Kidney (tissue), 14 donors: ENCODE data around the gene TTC28. TPM values are rescaled to one million over a fixed set of nuclear protein-coding genes. Genes with fewer than 3 reads are reported as not detected.
A peak's percentile ranks its signal among the peaks of the same experiment; 100 is the strongest.

Experiments
- DNase-seq, 5 donors: peaks; one replicate each; pipeline ENCODE4 v3.0.0-alpha.2; 2013 to 2020
- FAIRE-seq: peaks from 2 replicates; lab custom pipeline; 2012; peaks lifted over from hg19 to GRCh38; lab: Jason Lieb, UNC
- H3K27ac ChIP-seq, 2 donors: one replicate each; pipeline ENCODE4 v1.7.0; 2013; ENCODE audit warnings: low read depth in 2 of 2, low read length in 2 of 2, inconsistent platforms in 1 of 2
- H3K27me3 ChIP-seq: one replicate; pipeline ENCODE4 v1.7.1; 2013; ENCODE audit warnings: low read length, inconsistent platforms; ENCODE audit not compliant: control insufficient read depth, insufficient read depth
- H3K36me3 ChIP-seq, 3 donors: one replicate each; pipeline versions ENCODE4 v1.7.0 to v1.7.1; 2013; ENCODE audit warnings: low read length in 3 of 3, control low read depth in 1 of 3, inconsistent platforms in 1 of 3; ENCODE audit not compliant: insufficient read depth in 3 of 3, control insufficient read depth in 2 of 3
- H3K4me1 ChIP-seq, 3 donors: one replicate each; pipeline versions ENCODE4 v1.7.0 to v1.7.1; 2013; ENCODE audit warnings: low read length in 3 of 3, inconsistent platforms in 1 of 3, low read depth in 1 of 3; ENCODE audit not compliant: control insufficient read depth in 2 of 3, insufficient read depth in 2 of 3
- H3K4me3 ChIP-seq, 3 donors: one replicate each; pipeline versions ENCODE4 v1.7.0 to v1.8.1; 2013; ENCODE audit warnings: low read length in 3 of 3, control low read depth in 1 of 3, inconsistent platforms in 1 of 3
- H3K9ac ChIP-seq, 3 donors: one replicate each; pipeline versions ENCODE4 v1.7.0 to v1.7.1; 2013; ENCODE audit warnings: low read length in 3 of 3, control low read depth in 1 of 3, inconsistent platforms in 1 of 3
- H3K9me3 ChIP-seq, 3 donors: one replicate each; pipeline versions ENCODE4 v1.7.0 to v1.7.1; 2013; ENCODE audit warnings: low read length in 3 of 3, control low read depth in 1 of 3, inconsistent platforms in 1 of 3; ENCODE audit not compliant: control insufficient read depth in 2 of 3, insufficient read depth in 1 of 3
- CTCF ChIP-seq: IDR thresholded peaks from 3 replicates; pipeline ENCODE4 v1.5.1; 2012; ENCODE audit warnings: mild to moderate bottlenecking, moderate library complexity, borderline replicate concordance; ENCODE audit not compliant: insufficient read depth; ENCODE audit errors: extremely low read depth
- intact Hi-C: fragments of 100-400 bp; cut with DNase I; formaldehyde crosslinking; loops from one replicate; pipeline ENCODE4 v1.11.1; 2022
- polyA plus RNA-seq: library from polyadenylated mRNA; stranded (reverse); fragments of 350-450 nt; fragmentation: Illumina TruSeq; extraction: RNeasy Lipid Tissue Mini Kit (QIAGEN cat#74804); gene quantifications from one replicate; pipeline ENCODE4 v1.2.3, GENCODE V29; 2014; ENCODE audit warnings: low read depth, low replicate concordance; ENCODE audit not compliant: insufficient read depth
- total RNA-seq: library from RNA; stranded (reverse); fragmentation: NEBNext Ultra II Directional; extraction: Animal tissue kit (Norgen Biotek cat#: 25700); gene quantifications from one replicate; pipeline ENCODE4 v1.2.1, GENCODE V29; 2021
- donor health status: control.
- donor health status: control.
- donor health status: control.
- donor health status: control.
- donor health status: control.
- donor health status: DM: yes; HTN: yes; CAD: no.
- donor health status: Normal renal cell carcinoma (clear cell type).

TTC28 gene
- total and polyA plus RNA-seq, 2 donors from 2014 or later = 3.5 to 40.2 TPM

GRCh38 chr22:28141614-28142013 lies 538.0 kb downstream of the TTC28 start:
- H3K4me1 ChIP-seq = peaks cover 0 to 21% (median 3%) of the 10 kb centered on the region in 3 donors
- TF ChIP-seq CTCF = no peak

GRCh38 chr22:28139961-28140360 lies 539.7 kb downstream of the TTC28 start:
- Histone ChIP-seq H3K36me3 (no peaks in the 10 kb centered on the region), H3K27ac (no peak overlapping the region), H3K9ac (no peak overlapping the region), H3K9me3 (peaks cover 2 to 5% (median 2%) of the 10 kb centered on the region in 3 donors), H3K4me3 (no peak overlapping the region), H3K27me3 (no peaks in the 10 kb centered on the region), H3K4me1 (peaks cover 0 to 21% (median 3%) of the 10 kb centered on the region in 3 donors)
- no peak for TF ChIP-seq CTCF
- peak in 2 of 5 donors; percentile 21 to 27 for DNase-seq
- no peak for FAIRE-seq
- intact Hi-C loops = no loop called here

More at GRCh38 chr22:28141614-28142013, 538.0 kb downstream of the TTC28 start:
- no peak overlapping the region for H3K9ac ChIP-seq
- no peak overlapping the region for H3K27ac ChIP-seq
- FAIRE-seq (no peak), DNase-seq (peak in 1 of 5 donors; percentile 5)
- intact Hi-C loops = no loop called here
- peaks cover 2 to 5% (median 2%) of the 10 kb centered on the region in 3 donors for H3K9me3 ChIP-seq
- H3K27me3 ChIP-seq = no peaks in the 10 kb centered on the region
- no peak overlapping the region for H3K4me3 ChIP-seq
- no peaks in the 10 kb centered on the region for H3K36me3 ChIP-seq

GRCh38 chr22:28139516-28139915 lies 540.1 kb downstream of the TTC28 start:
- H3K9ac ChIP-seq = no peak overlapping the region
- H3K4me3 ChIP-seq = no peak overlapping the region
- no peaks in the 10 kb centered on the region for H3K36me3 ChIP-seq
- H3K4me1 ChIP-seq = peaks cover 0 to 21% (median 3%) of the 10 kb centered on the region in 3 donors
- no peak for TF ChIP-seq CTCF
- no peaks in the 10 kb centered on the region for H3K27me3 ChIP-seq
- no peak overlapping the region for H3K27ac ChIP-seq
- FAIRE-seq (no peak), DNase-seq (peak in 1 of 5 donors; percentile 9)
- intact Hi-C loops = no loop called here
- peaks cover 2 to 5% (median 2%) of the 10 kb centered on the region in 3 donors for H3K9me3 ChIP-seq

- no peak for DNase-seq
- H3K4me3 ChIP-seq = no peak overlapping the region
- intact Hi-C loops = no loop called here
- TF ChIP-seq CTCF = no peak
- no peaks in the 10 kb centered on the region for H3K36me3 ChIP-seq
- H3K27ac ChIP-seq = no peak overlapping the region
- no peak overlapping the region for H3K9ac ChIP-seq
- H3K9me3 ChIP-seq = peaks cover 2 to 5% (median 2%) of the 10 kb centered on the region in 3 donors
- H3K27me3 ChIP-seq = no peaks in the 10 kb centered on the region
- peaks cover 0 to 13% (median 0%) of the 10 kb centered on the region in 3 donors for H3K4me1 ChIP-seq
- FAIRE-seq = no peak
These were observed 542.6 kb downstream of the TTC28 start for GRCh38 chr22:28137036-28137435.
